ENCODE measurements around the gene RNF14.
A peak's percentile ranks its signal among the peaks of the same experiment; 100 is the strongest.

Gene RNF14

GRCh38 chr5:141982626-141983025, 13.7 kb downstream of the RNF14 start:
- Mint-ChIP-seq H3K4me1 (ENCODE audit: low read depth) (no peaks in the 10 kb centered on the region), H3K9me3 (no peaks in the 10 kb centered on the region), H3K36me3 (ENCODE audit: low read depth) (peaks cover 41% of the 10 kb centered on the region), H3K27me3 (ENCODE audit: low read depth) (no peaks in the 10 kb centered on the region), H3K27ac (no peak overlapping the region), H3K4me3 (no peak overlapping the region)

GRCh38 chr5:141986072-141986471, 17.2 kb downstream of the RNF14 start:
- Mint-ChIP-seq H3K27ac (no peak overlapping the region), H3K9me3 (no peaks in the 10 kb centered on the region), H3K27me3 (ENCODE audit: low read depth) (no peaks in the 10 kb centered on the region), H3K36me3 (ENCODE audit: low read depth) (peaks cover 33% of the 10 kb centered on the region), H3K4me1 (ENCODE audit: low read depth) (no peaks in the 10 kb centered on the region), H3K4me3 (no peak overlapping the region)

- peaks cover 8% of the 10 kb centered on the region for H3K4me1 Mint-ChIP-seq (ENCODE audit: low read depth)
- H3K27ac Mint-ChIP-seq, result no peak overlapping the region
- no peak overlapping the region for H3K4me3 Mint-ChIP-seq
- no peaks in the 10 kb centered on the region for H3K27me3 Mint-ChIP-seq (ENCODE audit: low read depth)
- H3K9me3 Mint-ChIP-seq, result no peaks in the 10 kb centered on the region
- H3K36me3 Mint-ChIP-seq (ENCODE audit: low read depth), result peaks cover 38% of the 10 kb centered on the region
These were observed 20.8 kb downstream of the RNF14 start for GRCh38 chr5:141989720-141990119.

- no peaks in the 10 kb centered on the region for H3K27me3 Mint-ChIP-seq (ENCODE audit: low read depth)
- no peak overlapping the region for H3K4me3 Mint-ChIP-seq
- H3K4me1 Mint-ChIP-seq (ENCODE audit: low read depth), result peaks cover 13% of the 10 kb centered on the region
- H3K36me3 Mint-ChIP-seq (ENCODE audit: low read depth), result peaks cover 34% of the 10 kb centered on the region
- no peak overlapping the region for H3K27ac Mint-ChIP-seq
- no peaks in the 10 kb centered on the region for H3K9me3 Mint-ChIP-seq
These were observed 23.6 kb downstream of the RNF14 start for GRCh38 chr5:141992349-141992963.

GRCh38 chr5:141994511-141995136, 25.7 kb downstream of the RNF14 start:
- Mint-ChIP-seq H3K27me3 (ENCODE audit: low read depth) (no peaks in the 10 kb centered on the region), H3K4me3 (no peak overlapping the region), H3K4me1 (ENCODE audit: low read depth) (peaks cover 13% of the 10 kb centered on the region), H3K9me3 (no peaks in the 10 kb centered on the region), H3K27ac (no peak overlapping the region), H3K36me3 (ENCODE audit: low read depth) (peaks cover 37% of the 10 kb centered on the region)

GRCh38 chr5:141995656-141996055, 26.8 kb downstream of the RNF14 start:
- no peaks in the 10 kb centered on the region for H3K9me3 Mint-ChIP-seq
- peaks cover 41% of the 10 kb centered on the region for H3K36me3 Mint-ChIP-seq (ENCODE audit: low read depth)
- no peaks in the 10 kb centered on the region for H3K27me3 Mint-ChIP-seq (ENCODE audit: low read depth)
- no peak overlapping the region for H3K27ac Mint-ChIP-seq
- no peak overlapping the region for H3K4me3 Mint-ChIP-seq
- peaks cover 15% of the 10 kb centered on the region for H3K4me1 Mint-ChIP-seq (ENCODE audit: low read depth)

GRCh38 chr5:141997358-141997960, 28.6 kb downstream of the RNF14 start:
- no peaks in the 10 kb centered on the region for H3K9me3 Mint-ChIP-seq
- no peak overlapping the region for H3K4me3 Mint-ChIP-seq
- peaks cover 14% of the 10 kb centered on the region for H3K4me1 Mint-ChIP-seq (ENCODE audit: low read depth)
- H3K27ac Mint-ChIP-seq, result no peak overlapping the region
- peaks cover 54% of the 10 kb centered on the region for H3K36me3 Mint-ChIP-seq (ENCODE audit: low read depth)
- no peaks in the 10 kb centered on the region for H3K27me3 Mint-ChIP-seq (ENCODE audit: low read depth)

- Mint-ChIP-seq H3K9me3 (no peaks in the 10 kb centered on the region), H3K4me3 (no peak overlapping the region), H3K27ac (peak overlapping the region; percentile 11), H3K4me1 (ENCODE audit: low read depth) (peaks cover 25% of the 10 kb centered on the region), H3K27me3 (ENCODE audit: low read depth) (no peaks in the 10 kb centered on the region), H3K36me3 (ENCODE audit: low read depth) (peaks cover 46% of the 10 kb centered on the region)
These were observed 31.3 kb downstream of the RNF14 start for GRCh38 chr5:142000173-142000572.

GRCh38 chr5:142000704-142001484, 32.0 kb downstream of the RNF14 start:
- no peaks in the 10 kb centered on the region for H3K9me3 Mint-ChIP-seq
- peaks cover 51% of the 10 kb centered on the region for H3K36me3 Mint-ChIP-seq (ENCODE audit: low read depth)
- no peaks in the 10 kb centered on the region for H3K27me3 Mint-ChIP-seq (ENCODE audit: low read depth)
- H3K27ac Mint-ChIP-seq, result peak overlapping the region; percentile 12
- no peak overlapping the region for H3K4me3 Mint-ChIP-seq
- peaks cover 32% of the 10 kb centered on the region for H3K4me1 Mint-ChIP-seq (ENCODE audit: low read depth)

- Mint-ChIP-seq H3K4me1 (ENCODE audit: low read depth) (peaks cover 50% of the 10 kb centered on the region), H3K36me3 (ENCODE audit: low read depth) (peaks cover 62% of the 10 kb centered on the region), H3K27ac (no peak overlapping the region), H3K4me3 (no peak overlapping the region), H3K27me3 (ENCODE audit: low read depth) (no peaks in the 10 kb centered on the region), H3K9me3 (no peaks in the 10 kb centered on the region)
These were observed 34.4 kb downstream of the RNF14 start for GRCh38 chr5:142003266-142003800.

- no peaks in the 10 kb centered on the region for H3K27me3 Mint-ChIP-seq (ENCODE audit: low read depth)
- peak overlapping the region; percentile 74 for H3K4me3 Mint-ChIP-seq
- H3K4me1 Mint-ChIP-seq (ENCODE audit: low read depth), result peaks cover 58% of the 10 kb centered on the region
- H3K9me3 Mint-ChIP-seq, result no peaks in the 10 kb centered on the region
- peaks cover 54% of the 10 kb centered on the region for H3K36me3 Mint-ChIP-seq (ENCODE audit: low read depth)
- peak overlapping the region; percentile 92 for H3K27ac Mint-ChIP-seq
These were observed 37.7 kb downstream of the RNF14 start for GRCh38 chr5:142006363-142007236.

GRCh38 chr5:142007237-142007544, 38.3 kb downstream of the RNF14 start:
- Mint-ChIP-seq H3K4me1 (ENCODE audit: low read depth) (peaks cover 62% of the 10 kb centered on the region), H3K27me3 (ENCODE audit: low read depth) (no peaks in the 10 kb centered on the region), H3K27ac (peak overlapping the region; percentile 92), H3K9me3 (no peaks in the 10 kb centered on the region), H3K4me3 (peak overlapping the region; percentile 74), H3K36me3 (ENCODE audit: low read depth) (peaks cover 48% of the 10 kb centered on the region)

GRCh38 chr5:142008813-142009212, 39.9 kb downstream of the RNF14 start:
- no peaks in the 10 kb centered on the region for H3K27me3 Mint-ChIP-seq (ENCODE audit: low read depth)
- H3K27ac Mint-ChIP-seq, result no peak overlapping the region
- H3K4me1 Mint-ChIP-seq (ENCODE audit: low read depth), result peaks cover 63% of the 10 kb centered on the region
- H3K9me3 Mint-ChIP-seq, result no peaks in the 10 kb centered on the region
- H3K36me3 Mint-ChIP-seq (ENCODE audit: low read depth), result peaks cover 44% of the 10 kb centered on the region
- no peak overlapping the region for H3K4me3 Mint-ChIP-seq

GRCh38 chr5:142009886-142010285, 41.0 kb downstream of the RNF14 start:
- Mint-ChIP-seq H3K27ac (no peak overlapping the region), H3K4me1 (ENCODE audit: low read depth) (peaks cover 65% of the 10 kb centered on the region), H3K36me3 (ENCODE audit: low read depth) (peaks cover 37% of the 10 kb centered on the region), H3K27me3 (ENCODE audit: low read depth) (no peaks in the 10 kb centered on the region), H3K4me3 (no peak overlapping the region), H3K9me3 (no peaks in the 10 kb centered on the region)
